GM10248 (cell line): ENCODE results near the gene ATG5.

ENCODE experiments used
- CTCF ChIA-PET: fragments of 300-600 bp; sonication (Branson Sonifier 250); formaldehyde crosslinking; extraction: SDS; loops from one replicate; lab custom pipeline; 2021; ENCODE audit warnings: antibody characterized with exemption; lab: Yijun Ruan, JAX
- POLR2A ChIA-PET: fragments of 350-650 bp; sonication (Branson Sonifier 250); formaldehyde crosslinking; extraction: SDS; loops from one replicate; lab custom pipeline; 2020; ENCODE audit warnings: antibody characterized with exemption; lab: Yijun Ruan, JAX
- DNase-seq: peaks from one replicate; pipeline ENCODE4 v3.0.0; 2012; ENCODE audit errors: extremely low spot score
- CTCF ChIP-seq: IDR thresholded peaks from 2 replicates; pipeline ENCODE4 v1.5.1; 2012; ENCODE audit warnings: mild to moderate bottlenecking, low read depth; ENCODE audit errors: extremely low read depth, missing control alignments, control extremely low read depth

ATG5 gene

GRCh38 chr6:106149472-106150069, 176.0 kb downstream of the ATG5 start:
- no peak for TF ChIP-seq CTCF
- ChIA-PET POLR2A (no interaction called here), CTCF (no interaction called here)
- DNase-seq, result no peak

- ChIA-PET POLR2A (interaction anchor here (1.5 kb wide), 1 partner anchor 17 kb away, joined by 6 read pairs; no protein-coding TSS in a partner anchor), CTCF (interaction anchor here (0.9 to 4.4 kb wide), 5 partner anchors 8 to 64 kb away, joined by 3 to 22 read pairs (median 3); no protein-coding TSS in a partner anchor)
- no peak for TF ChIP-seq CTCF
- DNase-seq, result no peak
These were observed 178.1 kb downstream of the ATG5 start for GRCh38 chr6:106147476-106147875.

- CTCF ChIA-PET, result interaction anchor here (0.8 to 4.4 kb wide), 10 partner anchors 9 to 76 kb away, joined by 3 to 22 read pairs (median 3); no protein-coding TSS in a partner anchor
- no peak for TF ChIP-seq CTCF
- peak; percentile 63 for DNase-seq
- POLR2A ChIA-PET, result interaction anchor here (1.0 to 1.5 kb wide), 2 partner anchors 17 to 35 kb away, joined by 4 to 6 read pairs; no protein-coding TSS in a partner anchor
These were observed 178.7 kb downstream of the ATG5 start for GRCh38 chr6:106146852-106147351.

- ChIA-PET CTCF (interaction anchor here (1.0 to 4.4 kb wide), 6 partner anchors 9 to 77 kb away, joined by 3 to 22 read pairs (median 4); no protein-coding TSS in a partner anchor), POLR2A (interaction anchor here (1.0 to 1.5 kb wide), 2 partner anchors 18 to 37 kb away, joined by 4 to 6 read pairs; no protein-coding TSS in a partner anchor)
- TF ChIP-seq CTCF, result no peak
- peak; percentile 34 for DNase-seq
These were observed 179.8 kb downstream of the ATG5 start for GRCh38 chr6:106145741-106146227.

GRCh38 chr6:106145144-106145543, 180.4 kb downstream of the ATG5 start:
- CTCF ChIA-PET, result interaction anchor here (1.2 to 4.4 kb wide), 2 partner anchors 11 to 26 kb away, joined by 4 to 22 read pairs; no protein-coding TSS in a partner anchor
- POLR2A ChIA-PET, result no interaction called here
- no peak for DNase-seq
- TF ChIP-seq CTCF, result no peak

- POLR2A ChIA-PET, result no interaction called here
- TF ChIP-seq CTCF, result no peak
- CTCF ChIA-PET, result interaction anchor here (1.4 to 3.6 kb wide), 2 partner anchors 21 to 79 kb away, joined by 3 to 17 read pairs; no protein-coding TSS in a partner anchor
- no peak for DNase-seq
These were observed 181.9 kb downstream of the ATG5 start for GRCh38 chr6:106143665-106144064.
